ENCODE results near the gene ENKUR.

GRCh38 chr10:25015828-25016375 lies at the start of gene ENKUR:
- no peak for TF ChIP-seq POLR2AphosphoS5 (IDR thresholded peaks at IDR 0.05; ENCODE audit: low read depth, low read length)
- TF ChIP-seq REST (IDR thresholded peaks at IDR 0.05; ENCODE audit: insufficient read depth in 1 of 2, low read depth in 2 of 2, low read length in 2 of 2): no peak
- TF ChIP-seq FOXP2 (optimal IDR thresholded peaks at IDR 0.05; ENCODE audit: borderline replicate concordance, extremely low read depth, extremely low read length, insufficient read depth): no peak
- TF ChIP-seq SIN3A (IDR thresholded peaks at IDR 0.05; ENCODE audit: borderline replicate concordance, insufficient read depth, low read length): peak; percentile 9; the same call in 1 of the 2 replicates
